Osteocyte (in vitro differentiated cells): ENCODE results near the gene TMEM186. TPM values are rescaled to one million over a fixed set of nuclear protein-coding genes. Genes with fewer than 3 reads are reported as not detected.
"Not testable (repeated sequence)": the region's sequence is repeated elsewhere in the genome, so short reads cannot be mapped to it uniquely, and the experiment has no call there.

Experiments used
- DNase-seq: peaks from one replicate; pipeline ENCODE4 v3.0.0; 2021; ENCODE audit warnings: mixed read lengths; ENCODE audit not compliant: unreplicated experiment; ENCODE audit errors: extremely low spot score
- H3K27ac Mint-ChIP-seq: one replicate; pipeline ENCODE4 v1.8.0; 2021; ENCODE audit warnings: mild to moderate bottlenecking, mixed read lengths; ENCODE audit not compliant: unreplicated experiment
- H3K27me3 Mint-ChIP-seq: one replicate; pipeline ENCODE4 v1.8.0; 2021; ENCODE audit warnings: mixed read lengths; ENCODE audit not compliant: unreplicated experiment
- H3K36me3 Mint-ChIP-seq: one replicate; pipeline ENCODE4 v1.8.0; 2021; ENCODE audit warnings: mixed read lengths; ENCODE audit not compliant: unreplicated experiment
- H3K4me1 Mint-ChIP-seq: one replicate; pipeline ENCODE4 v1.8.0; 2021; ENCODE audit warnings: mixed read lengths; ENCODE audit not compliant: unreplicated experiment
- H3K4me3 Mint-ChIP-seq: one replicate; pipeline ENCODE4 v1.8.0; 2021; ENCODE audit warnings: mild to moderate bottlenecking, moderate library complexity, mixed read lengths; ENCODE audit not compliant: unreplicated experiment
- H3K9me3 Mint-ChIP-seq: one replicate; pipeline ENCODE4 v1.8.0; 2021; ENCODE audit warnings: mixed read lengths; ENCODE audit not compliant: unreplicated experiment
- total RNA-seq: library from RNA; stranded (reverse); gene quantifications from 2 replicates; pipeline ENCODE4 v1.2.1, GENCODE V29; 2021
- TF ChIP-seq, protein P1 (sequence below): fragments of 200-600 bp; sonication (generic); IDR thresholded peaks from 2 replicates; pipeline ENCODE4 v1.5.0; 2021; ENCODE audit warnings: antibody characterized with exemption, mild to moderate bottlenecking, moderate library complexity

TMEM186 gene
- total RNA-seq, 1 donor from 2014 or later, result 12.1 TPM

DNA sequence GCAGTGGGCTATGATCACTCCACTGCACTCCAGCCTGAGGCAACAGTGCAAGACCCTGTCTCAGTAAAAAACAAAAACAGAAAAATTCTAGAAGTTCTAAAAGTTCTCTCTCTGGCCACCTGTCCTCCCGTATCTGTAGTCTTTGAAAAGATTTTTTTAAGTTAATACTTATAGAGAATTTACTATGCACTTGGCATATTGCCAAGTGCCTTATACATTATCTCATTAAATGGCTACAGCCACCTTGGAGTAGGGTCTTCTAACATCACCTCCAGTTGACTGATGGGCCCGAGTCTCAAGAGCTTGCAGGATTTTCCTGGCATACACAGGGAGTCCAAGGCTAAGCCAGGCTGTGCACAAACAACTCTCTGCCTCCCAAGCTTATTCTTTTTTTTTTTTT is 44.7 kb downstream of the TMEM186 start:
- Mint-ChIP-seq H3K4me1 (peaks cover 4% of the 10 kb centered on the region), H3K9me3 (no peaks in the 10 kb centered on the region), H3K4me3 (no peak overlapping the region), H3K27me3 (no peaks in the 10 kb centered on the region), H3K36me3 (no peaks in the 10 kb centered on the region), H3K27ac (no peak overlapping the region)
- TF ChIP-seq, protein P1, sequence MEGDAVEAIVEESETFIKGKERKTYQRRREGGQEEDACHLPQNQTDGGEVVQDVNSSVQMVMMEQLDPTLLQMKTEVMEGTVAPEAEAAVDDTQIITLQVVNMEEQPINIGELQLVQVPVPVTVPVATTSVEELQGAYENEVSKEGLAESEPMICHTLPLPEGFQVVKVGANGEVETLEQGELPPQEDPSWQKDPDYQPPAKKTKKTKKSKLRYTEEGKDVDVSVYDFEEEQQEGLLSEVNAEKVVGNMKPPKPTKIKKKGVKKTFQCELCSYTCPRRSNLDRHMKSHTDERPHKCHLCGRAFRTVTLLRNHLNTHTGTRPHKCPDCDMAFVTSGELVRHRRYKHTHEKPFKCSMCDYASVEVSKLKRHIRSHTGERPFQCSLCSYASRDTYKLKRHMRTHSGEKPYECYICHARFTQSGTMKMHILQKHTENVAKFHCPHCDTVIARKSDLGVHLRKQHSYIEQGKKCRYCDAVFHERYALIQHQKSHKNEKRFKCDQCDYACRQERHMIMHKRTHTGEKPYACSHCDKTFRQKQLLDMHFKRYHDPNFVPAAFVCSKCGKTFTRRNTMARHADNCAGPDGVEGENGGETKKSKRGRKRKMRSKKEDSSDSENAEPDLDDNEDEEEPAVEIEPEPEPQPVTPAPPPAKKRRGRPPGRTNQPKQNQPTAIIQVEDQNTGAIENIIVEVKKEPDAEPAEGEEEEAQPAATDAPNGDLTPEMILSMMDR, result no peak
- no peak for DNase-seq

DNA sequence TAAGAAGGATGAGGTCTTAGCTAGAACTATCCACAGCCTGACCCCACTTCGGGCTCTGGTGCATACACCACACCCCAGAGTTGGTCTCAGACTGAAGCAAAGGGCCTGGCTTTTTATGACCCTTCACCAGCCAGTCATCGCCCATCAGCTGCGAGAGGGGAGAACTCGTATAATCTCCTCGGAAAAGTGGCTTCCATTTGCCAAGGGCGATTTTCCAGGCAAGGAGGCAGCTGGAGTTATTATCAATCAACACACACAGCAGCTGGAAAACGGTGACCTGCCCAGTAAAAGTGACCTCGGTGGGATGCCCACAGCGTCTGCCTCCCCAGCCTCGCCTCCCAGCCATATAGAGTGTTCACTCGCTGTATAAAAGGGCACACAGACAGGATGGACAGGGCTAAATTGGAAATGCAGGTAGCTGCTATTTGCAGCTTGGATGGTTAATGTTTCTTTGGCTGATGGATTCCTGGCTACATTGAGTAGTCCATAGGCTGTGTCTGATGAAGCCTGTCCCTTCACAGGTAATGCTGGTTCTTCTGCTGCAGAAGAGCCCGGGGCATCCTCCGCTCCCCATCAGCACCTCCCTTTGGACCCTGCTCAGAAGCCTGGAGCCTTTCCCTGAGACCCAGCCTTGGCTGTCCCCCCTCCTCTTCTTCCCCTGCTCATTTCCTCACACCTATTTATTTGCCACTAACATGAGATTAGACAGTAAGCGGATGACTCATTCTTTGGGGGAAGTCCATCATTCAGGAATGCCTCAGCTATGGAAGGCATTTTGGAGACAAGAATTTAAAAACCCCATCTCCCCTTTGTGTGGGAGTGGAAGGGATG is 45.7 kb downstream of the TMEM186 start:
- peaks cover 4% of the 10 kb centered on the region for H3K4me1 Mint-ChIP-seq
- no peaks in the 10 kb centered on the region for H3K9me3 Mint-ChIP-seq
- TF ChIP-seq, protein P1, result no peak
- no peak for DNase-seq
- no peaks in the 10 kb centered on the region for H3K36me3 Mint-ChIP-seq
- H3K27me3 Mint-ChIP-seq, result no peaks in the 10 kb centered on the region
- H3K4me3 Mint-ChIP-seq, result no peak overlapping the region
- no peak overlapping the region for H3K27ac Mint-ChIP-seq

DNA sequence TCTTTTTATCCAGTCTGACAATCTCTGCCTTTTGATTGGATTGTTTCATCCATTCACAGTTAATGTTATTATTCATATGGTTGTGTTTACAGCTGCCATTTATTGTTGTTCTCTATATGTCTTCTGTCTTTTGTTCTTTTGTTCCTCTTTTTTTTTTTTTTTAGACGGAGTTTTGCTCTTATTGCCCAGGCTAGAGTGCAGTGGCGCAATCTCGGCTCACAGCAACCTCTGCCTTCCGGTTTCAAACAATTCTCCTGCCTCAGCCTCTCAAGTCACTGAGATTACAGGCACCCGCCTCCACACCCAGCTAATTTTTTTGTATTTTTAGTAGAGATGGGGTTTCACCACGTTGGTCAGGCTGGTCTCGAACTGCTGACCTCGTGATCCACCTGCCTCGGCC is 48.5 kb downstream of the TMEM186 start:
- not testable (repeated sequence) for H3K27ac Mint-ChIP-seq, H3K27me3 Mint-ChIP-seq, H3K4me1 Mint-ChIP-seq, H3K9me3 Mint-ChIP-seq, DNase-seq, H3K36me3 Mint-ChIP-seq, H3K4me3 Mint-ChIP-seq

Other genes with a start within 250 kb of the TMEM186 start
- not detected in 2 replicates for gene TMEM114, start 207.1 kb downstream of the TMEM186 start, total RNA-seq
- gene METTL22, start 175.9 kb downstream of the TMEM186 start, total RNA-seq, result 40.1 and 46.2 TPM in 2 replicates
- 2.7 and 3.0 TPM in 2 replicates for gene ABAT, start 123.0 kb downstream of the TMEM186 start, total RNA-seq
- 42.9 and 45.3 TPM in 2 replicates for gene PMM2, start 200 bp upstream of the TMEM186 start, total RNA-seq
- gene CARHSP1, start 71.4 kb upstream of the TMEM186 start, total RNA-seq, result 69.6 and 70.2 TPM in 2 replicates
- gene LITAFD, start 84.7 kb upstream of the TMEM186 start, total RNA-seq, result not detected in 2 replicates
- 81.6 and 88.2 TPM in 2 replicates for gene USP7, start 166.3 kb upstream of the TMEM186 start, total RNA-seq